Glutamatergic neuron (in vitro differentiated cells): ENCODE measurements around the gene STOML2. TPM values are rescaled to one million over a fixed set of nuclear protein-coding genes. Genes with fewer than 3 reads are reported as not detected.

ENCODE experiments used
- DNase-seq: peaks from one replicate; pipeline ENCODE4 v3.0.0; 2022
- H3K27ac Mint-ChIP-seq: one replicate; pipeline ENCODE4 v1.8.0; 2020; ENCODE audit warnings: mild to moderate bottlenecking, mixed read lengths, inconsistent platforms; ENCODE audit not compliant: unreplicated experiment
- H3K27me3 Mint-ChIP-seq: one replicate; pipeline ENCODE4 v1.8.0; 2020; ENCODE audit warnings: mild to moderate bottlenecking, moderate library complexity, mixed read lengths, inconsistent platforms; ENCODE audit not compliant: unreplicated experiment
- H3K36me3 Mint-ChIP-seq: one replicate; pipeline ENCODE4 v1.8.0; 2020; ENCODE audit warnings: mild to moderate bottlenecking, mixed read lengths, inconsistent platforms; ENCODE audit not compliant: unreplicated experiment
- H3K4me1 Mint-ChIP-seq: one replicate; pipeline ENCODE4 v1.8.0; 2020; ENCODE audit warnings: mild to moderate bottlenecking, low read depth, mixed read lengths, inconsistent platforms; ENCODE audit not compliant: unreplicated experiment
- H3K4me3 Mint-ChIP-seq: one replicate; pipeline ENCODE4 v1.8.0; 2020; ENCODE audit warnings: mild to moderate bottlenecking, mixed read lengths, inconsistent platforms; ENCODE audit not compliant: unreplicated experiment
- H3K9me3 Mint-ChIP-seq: one replicate; pipeline ENCODE4 v1.8.0; 2020; ENCODE audit warnings: mild to moderate bottlenecking, moderate library complexity, mixed read lengths, inconsistent platforms; ENCODE audit not compliant: unreplicated experiment
- CTCF ChIP-seq: fragments of 200-600 bp; sonication (generic); IDR thresholded peaks from one replicate; pipeline ENCODE4 v1.5.0; 2021; ENCODE audit not compliant: partially characterized antibody, unreplicated experiment
- total RNA-seq: library from RNA; stranded (reverse); fragmentation: NEBNext Ultra II Directional; extraction: Animal tissue kit (Norgen Biotek cat#: 25700); gene quantifications from one replicate; pipeline ENCODE4 v1.2.1, GENCODE V29; 2021; ENCODE audit not compliant: unreplicated experiment

STOML2 gene
- total RNA-seq, 1 donor from 2014 or later, result 73.0 TPM

GRCh38 chr9:35085078-35085477 is 17.9 kb downstream of the STOML2 start:
- H3K4me1 Mint-ChIP-seq, result no peaks in the 10 kb centered on the region
- H3K9me3 Mint-ChIP-seq, result peaks cover 2% of the 10 kb centered on the region
- peaks cover under 1% of the 10 kb centered on the region for H3K27me3 Mint-ChIP-seq
- no peaks in the 10 kb centered on the region for H3K36me3 Mint-ChIP-seq
- no peak overlapping the region for H3K27ac Mint-ChIP-seq
- DNase-seq, result no peak
- TF ChIP-seq CTCF, result no peak
- H3K4me3 Mint-ChIP-seq, result no peak overlapping the region

- peaks cover 10% of the 10 kb centered on the region for H3K4me1 Mint-ChIP-seq
- H3K9me3 Mint-ChIP-seq, result peaks cover 4% of the 10 kb centered on the region
- no peak for TF ChIP-seq CTCF
These were observed 23.2 kb downstream of the STOML2 start, which contains the start of gene FANCG for GRCh38 chr9:35079426-35080341. Gene FANCG, minus strand, starts transcription at chr9:35079942. Its CDS starts 418 bp downstream, at chr9:35079524.

GRCh38 chr9:35079041-35079425 is 23.9 kb downstream of the STOML2 start:
- Mint-ChIP-seq H3K4me3 (peak overlapping the region; percentile 99), H3K36me3 (no peaks in the 10 kb centered on the region), H3K27me3 (peaks cover 12% of the 10 kb centered on the region), H3K4me1 (peaks cover 10% of the 10 kb centered on the region), H3K9me3 (peaks cover 4% of the 10 kb centered on the region), H3K27ac (peak overlapping the region; percentile 90)
- no peak for TF ChIP-seq CTCF
- DNase-seq, result peak; percentile 28

More at GRCh38 chr9:35079426-35080341, 23.2 kb downstream of the STOML2 start, which contains the start of gene FANCG:
- peak within 1 kb of the TSS; percentile 99 for H3K4me3 Mint-ChIP-seq
- peak within 1 kb of the TSS; percentile 97 for H3K27ac Mint-ChIP-seq
- peak; percentile 88 for DNase-seq
- H3K36me3 Mint-ChIP-seq, result no peaks in the 10 kb centered on the region
- peaks cover 12% of the 10 kb centered on the region for H3K27me3 Mint-ChIP-seq

- H3K4me3 Mint-ChIP-seq, result peak overlapping the region; percentile 99
- H3K27ac Mint-ChIP-seq, result peak overlapping the region; percentile 90
- TF ChIP-seq CTCF, result no peak
These were observed 24.9 kb downstream of the STOML2 start for GRCh38 chr9:35078066-35078465.

GRCh38 chr9:35076848-35077247 is 26.1 kb downstream of the STOML2 start:
- Mint-ChIP-seq H3K4me1 (peaks cover 16% of the 10 kb centered on the region), H3K9me3 (peaks cover 12% of the 10 kb centered on the region), H3K4me3 (no peak overlapping the region), H3K36me3 (peaks cover 3% of the 10 kb centered on the region), H3K27ac (no peak overlapping the region), H3K27me3 (peaks cover 19% of the 10 kb centered on the region)
- no peak for DNase-seq
- no peak for TF ChIP-seq CTCF

More at GRCh38 chr9:35078066-35078465, 24.9 kb downstream of the STOML2 start:
- H3K27me3 Mint-ChIP-seq, result peaks cover 12% of the 10 kb centered on the region
- no peak for DNase-seq
- peaks cover 13% of the 10 kb centered on the region for H3K4me1 Mint-ChIP-seq
- H3K36me3 Mint-ChIP-seq, result peaks cover 3% of the 10 kb centered on the region
- peaks cover 5% of the 10 kb centered on the region for H3K9me3 Mint-ChIP-seq
